ENCODE results near the gene LRRC8E.

The LRRC8E gene

GRCh38 chr19:7888145-7888825 is at the start of gene LRRC8E:
LRRC8E (plus strand) TSS chr19:7888510; CDS start chr19:7895604, 7,094 bp downstream.
- DNase-seq (ENCODE audit: low read depth in 2 of 2): peak in 1 of 2 experiments; percentile 28

GRCh38 chr19:7839476-7839875 is 48.8 kb upstream of the LRRC8E start:
- DNase-seq (ENCODE audit: low read depth in 2 of 2): no peak

- DNase-seq (ENCODE audit: low read depth in 2 of 2): no peak
Measured at GRCh38 chr19:7840629-7841028, 47.7 kb upstream of the LRRC8E start.

GRCh38 chr19:7841751-7842660 is 46.3 kb upstream of the LRRC8E start:
- no peak for DNase-seq (ENCODE audit: low read depth in 2 of 2)

- DNase-seq (ENCODE audit: low read depth in 2 of 2): no peak
Measured at GRCh38 chr19:7842661-7843294, 45.5 kb upstream of the LRRC8E start.

GRCh38 chr19:7843521-7843920 is 44.8 kb upstream of the LRRC8E start:
- DNase-seq (ENCODE audit: low read depth in 2 of 2): no peak

- no peak for DNase-seq (ENCODE audit: low read depth in 2 of 2)
Measured at GRCh38 chr19:7844405-7844804, 43.9 kb upstream of the LRRC8E start.

GRCh38 chr19:7844951-7845350 is 43.4 kb upstream of the LRRC8E start:
- DNase-seq (ENCODE audit: low read depth in 2 of 2): no peak

- DNase-seq (ENCODE audit: low read depth in 2 of 2): no peak
Measured at GRCh38 chr19:7845390-7846154, 42.7 kb upstream of the LRRC8E start.

GRCh38 chr19:7846155-7846646 is 42.1 kb upstream of the LRRC8E start:
- no peak for DNase-seq (ENCODE audit: low read depth in 2 of 2)

GRCh38 chr19:7847664-7848063 is 40.6 kb upstream of the LRRC8E start:
- DNase-seq (ENCODE audit: low read depth in 2 of 2): no peak

- DNase-seq (ENCODE audit: low read depth in 2 of 2): no peak
Measured at GRCh38 chr19:7848779-7849457, 39.4 kb upstream of the LRRC8E start.

GRCh38 chr19:7849631-7849999 is 38.7 kb upstream of the LRRC8E start:
- DNase-seq (ENCODE audit: low read depth in 2 of 2): no peak

- no peak for DNase-seq (ENCODE audit: low read depth in 2 of 2)
Measured at GRCh38 chr19:7850000-7850813, 38.1 kb upstream of the LRRC8E start.

GRCh38 chr19:7850945-7851622 is 37.2 kb upstream of the LRRC8E start:
- no peak for DNase-seq (ENCODE audit: low read depth in 2 of 2)

GRCh38 chr19:7851623-7852500 is 36.4 kb upstream of the LRRC8E start:
- no peak for DNase-seq (ENCODE audit: low read depth in 2 of 2)

- DNase-seq (ENCODE audit: low read depth in 2 of 2): no peak
Measured at GRCh38 chr19:7852851-7853769, 35.2 kb upstream of the LRRC8E start.

GRCh38 chr19:7853770-7854128 is 34.6 kb upstream of the LRRC8E start:
- no peak for DNase-seq (ENCODE audit: low read depth in 2 of 2)

All from fibroblast of skin of left biceps (primary cell).